ENCODE data around the gene DSC2. TPM values are rescaled to one million over a fixed set of nuclear protein-coding genes. Genes with fewer than 3 reads are reported as not detected.
A peak's percentile ranks its signal among the peaks of the same experiment; 100 is the strongest.

DSC2 gene
- total and polyA plus RNA-seq, 2 of the 8 experiments (the other 6 are each of a cell fraction or from before 2014, with no cell fraction given), result 4.6 to 39.7 TPM

DNA sequence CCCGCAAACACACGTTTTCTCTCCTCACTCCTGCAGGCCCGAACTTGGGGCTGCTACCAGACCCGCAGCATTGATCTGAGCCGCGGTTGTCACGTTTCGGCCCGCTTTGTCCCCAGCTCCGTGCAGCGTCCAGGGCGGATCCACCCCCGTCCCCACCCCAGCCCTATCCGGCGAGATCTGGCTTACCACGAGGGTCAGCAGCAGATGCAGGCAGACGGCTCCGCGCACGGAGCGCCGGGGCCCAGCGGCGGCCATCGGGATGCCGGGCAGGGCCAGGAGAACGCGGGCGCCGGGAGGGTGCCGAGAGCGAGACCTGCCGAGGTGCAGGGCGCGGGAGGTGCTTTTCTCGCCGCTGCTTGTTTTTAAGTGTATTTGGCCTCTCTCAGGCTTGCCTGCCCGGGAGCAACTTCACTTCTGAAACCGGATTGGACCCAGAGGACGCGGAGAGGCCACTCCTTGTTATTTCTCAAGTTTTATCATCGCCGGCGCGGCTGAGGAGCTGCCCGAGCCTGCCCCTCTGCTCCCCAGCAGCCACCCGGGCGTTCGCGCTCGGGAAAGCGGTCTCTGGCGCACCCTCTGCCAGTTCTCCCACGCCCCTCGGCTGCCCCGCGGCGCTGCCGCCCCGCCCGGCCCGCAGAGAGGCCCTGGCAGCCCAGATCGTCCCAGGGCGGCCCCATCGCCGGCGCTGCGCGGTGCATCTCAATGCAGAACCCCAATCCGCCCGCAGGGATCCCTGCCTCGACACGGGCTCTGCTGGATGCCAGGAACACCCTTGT, 59.6 kb downstream of the DSC2 start, which contains the start of gene DSC3:
Gene DSC3 (minus strand): TSS at position 337 of the 776 bp plus-strand sequence. CDS start 82 bp downstream, at position 255.
- POLR2A ChIA-PET (ENCODE audit: partially characterized antibody), result interaction anchor here (1.3 to 1.9 kb wide), 2 partner anchors 11 to 59 kb away, joined by 3 to 11 read pairs; partner anchors contain the start of gene DSC2
- TF ChIP-seq SAP30 (IDR thresholded peaks at IDR 0.05; ENCODE audit: insufficient read depth, insufficient replicate concordance, low read length) (no peak), SIX5 (IDR thresholded peaks at IDR 0.05; ENCODE audit: low read depth, low read length) (no peak), TAF7 (optimal IDR thresholded peaks at IDR 0.05; ENCODE audit: borderline replicate concordance, low read depth, low read length) (peak; percentile 60)
- TF ChIP-seq, protein P1, sequence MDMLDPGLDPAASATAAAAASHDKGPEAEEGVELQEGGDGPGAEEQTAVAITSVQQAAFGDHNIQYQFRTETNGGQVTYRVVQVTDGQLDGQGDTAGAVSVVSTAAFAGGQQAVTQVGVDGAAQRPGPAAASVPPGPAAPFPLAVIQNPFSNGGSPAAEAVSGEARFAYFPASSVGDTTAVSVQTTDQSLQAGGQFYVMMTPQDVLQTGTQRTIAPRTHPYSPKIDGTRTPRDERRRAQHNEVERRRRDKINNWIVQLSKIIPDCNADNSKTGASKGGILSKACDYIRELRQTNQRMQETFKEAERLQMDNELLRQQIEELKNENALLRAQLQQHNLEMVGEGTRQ (IDR thresholded peaks at IDR 0.05; ENCODE audit: low read length), result no peak

More for the DNA sequence above, 59.6 kb downstream of the DSC2 start, which contains the start of gene DSC3:
- no peak for FAIRE-seq
- Histone ChIP-seq H3K79me2 (ENCODE audit: control insufficient read depth in 1 of 2, insufficient read depth in 2 of 2, low read length in 2 of 2) (no peaks in the 10 kb centered on the region), H3K27me3 (replicated peaks in 1 of 4; ENCODE audit: control insufficient read depth in 3 of 4, extremely low read depth in 1 of 4, insufficient read depth in 3 of 4, low read length in 3 of 4) (peaks cover 25 to 60% (median 46%) of the 10 kb centered on the region in 4 experiments), H3K27ac (ENCODE audit: low read depth, low read length) (no peak within 1 kb of the TSS), H3K36me3 (ENCODE audit: control insufficient read depth in 2 of 4, insufficient read depth in 4 of 4, low read length in 3 of 4) (no peaks in the 10 kb centered on the region), H3K9ac (replicated peaks in 1 of 4; ENCODE audit: extremely low read depth in 1 of 4, low read depth in 3 of 4, low read length in 3 of 4) (peak within 1 kb of the TSS; percentile 65 to 81 (median 70)), H3K23ac (ENCODE audit: insufficient read length) (no peak within 1 kb of the TSS), H3K4me1 (replicated peaks in 1 of 4; ENCODE audit: control insufficient read depth in 3 of 4, insufficient read depth in 4 of 4, low read length in 3 of 4) (peaks cover 3 to 13% (median 7%) of the 10 kb centered on the region in 4 experiments; a peak in 5 of 7 replicates), H2BK120ac (replicated peaks; ENCODE audit: low read depth, low read length) (no peak within 1 kb of the TSS), H3K56ac (replicated peaks; ENCODE audit: insufficient read length, low read depth, low read length) (peak within 1 kb of the TSS; percentile 36), H3K18ac (ENCODE audit: extremely low read depth, low read length) (peak within 1 kb of the TSS; percentile 75), H2BK20ac (ENCODE audit: low read length) (peak within 1 kb of the TSS; percentile 76; the same call in 1 of the 2 replicates), H3K23me2 (ENCODE audit: low read depth, low read length) (peaks cover 21% of the 10 kb centered on the region), H2BK15ac (ENCODE audit: low read length) (peak within 1 kb of the TSS; percentile 76; the same call in 1 of the 2 replicates), H4K20me1 (replicated peaks in 1 of 2; ENCODE audit: control insufficient read depth in 1 of 2, insufficient read depth in 2 of 2, low read length in 2 of 2) (no peaks in the 10 kb centered on the region), H2AFZ (ENCODE audit: low read length) (peak within 1 kb of the TSS; percentile 78), H2AK5ac (ENCODE audit: low read depth, low read length) (no peak within 1 kb of the TSS), H3K14ac (ENCODE audit: insufficient read length) (no peak within 1 kb of the TSS), H4K5ac (ENCODE audit: insufficient read length, low read depth, low read length) (peak within 1 kb of the TSS; percentile 5), H3K79me1 (ENCODE audit: low read depth, low read length) (no peaks in the 10 kb centered on the region), H3K4me3 (ENCODE audit: extremely low read depth in 1 of 4, insufficient read depth in 2 of 4, low read depth in 3 of 4, low read length in 4 of 4) (peak within 1 kb of the TSS; percentile 56 to 71 (median 62)), H4K8ac (ENCODE audit: extremely low read depth, insufficient read depth, low read length) (peak within 1 kb of the TSS; percentile 93), H3K4me2 (ENCODE audit: insufficient read depth in 1 of 2, low read depth in 2 of 2, low read length in 2 of 2) (peak within 1 kb of the TSS; percentile 95 to 100), H3K9me3 (ENCODE audit: insufficient read depth in 2 of 2, low read depth in 1 of 2, low read length in 1 of 2) (no peaks in the 10 kb centered on the region), H4K91ac (replicated peaks; ENCODE audit: insufficient read length, low read length) (peak within 1 kb of the TSS; percentile 75), H2BK12ac (ENCODE audit: low read depth, low read length) (peak within 1 kb of the TSS; percentile 77), H2BK5ac (ENCODE audit: low read depth, low read length) (peak within 1 kb of the TSS; percentile 30; the same call in 1 of the 2 replicates), H3K4ac (replicated peaks; ENCODE audit: insufficient read length, low read depth, low read length) (peak within 1 kb of the TSS; percentile 96)
- DNase-seq (ENCODE audit: low read depth in 1 of 2, low spot score in 2 of 2), result peak in 1 of 2 experiments; percentile 78
- CTCF ChIA-PET (ENCODE audit: partially characterized antibody), result interaction anchor here (1.2 to 1.5 kb wide), 2 partner anchors 17 to 72 kb away, joined by 3 read pairs; no protein-coding TSS in a partner anchor
- WGBS, 2 experiments (ENCODE audit: extremely low coverage in 1 of 2, insufficient coverage in 1 of 2, insufficient read length in 1 of 2, insufficient replicate concordance in 2 of 2, low coverage in 1 of 2, low lambda C conversion rate in 2 of 2, missing lambda C conversion rate in 1 of 2), result 0% methylated on average over 61 of the region's 73 CpGs; no CpG with 5 or more reads in 1 of the 2 experiments

All from H1 (cell line).